Fibroblast of skin of back (primary cell): ENCODE measurements around the gene GLB1L2.

ENCODE experiments used
- DNase-seq: peaks from one replicate; pipeline ENCODE4 v3.0.0-alpha.2; 2013

GLB1L2 gene

DNA sequence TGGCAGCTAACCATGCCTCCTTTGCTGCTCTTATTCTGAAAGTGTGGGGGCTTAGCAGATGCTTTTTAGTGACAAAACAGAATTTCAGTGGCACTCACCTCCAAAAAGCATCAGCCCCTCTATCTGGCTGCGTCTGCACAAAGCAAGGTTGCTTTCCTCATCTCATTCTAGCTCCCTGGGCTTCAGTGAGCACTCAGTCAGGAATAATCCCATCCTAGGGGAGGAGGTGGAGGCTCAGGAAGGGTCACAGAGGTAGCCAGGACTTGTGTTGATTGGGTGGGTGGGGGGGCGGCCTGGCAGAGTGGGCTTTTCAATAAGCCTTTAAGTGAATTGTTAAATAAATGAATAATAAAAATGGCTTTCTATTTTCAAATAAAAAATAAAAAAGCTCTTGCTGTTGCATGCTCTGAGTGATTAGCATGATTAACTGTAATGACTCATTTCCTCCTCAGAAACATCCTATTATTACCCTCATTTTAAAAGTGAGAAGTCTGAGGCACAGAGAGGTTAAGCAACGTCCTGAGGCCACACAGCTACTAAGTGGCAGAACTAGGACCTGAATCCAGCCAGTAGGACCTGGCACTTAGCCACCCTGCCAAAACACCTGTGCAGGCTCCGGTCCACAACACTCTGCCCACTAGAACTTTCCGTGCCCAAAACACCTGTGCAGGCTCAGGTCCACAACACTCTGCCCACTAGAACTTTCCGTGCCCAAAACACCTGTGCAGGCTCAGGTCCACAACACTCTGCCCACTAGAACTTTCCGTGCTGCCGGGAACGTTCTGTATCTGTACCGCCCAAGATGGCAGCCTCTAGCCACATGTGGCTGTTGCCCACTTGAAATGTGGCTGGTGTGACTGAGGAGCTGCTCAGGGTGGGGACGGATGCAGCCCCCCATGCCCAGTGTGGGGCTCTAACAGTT is 74.7 kb downstream of the GLB1L2 start:
- DNase-seq, result no peak

DNA sequence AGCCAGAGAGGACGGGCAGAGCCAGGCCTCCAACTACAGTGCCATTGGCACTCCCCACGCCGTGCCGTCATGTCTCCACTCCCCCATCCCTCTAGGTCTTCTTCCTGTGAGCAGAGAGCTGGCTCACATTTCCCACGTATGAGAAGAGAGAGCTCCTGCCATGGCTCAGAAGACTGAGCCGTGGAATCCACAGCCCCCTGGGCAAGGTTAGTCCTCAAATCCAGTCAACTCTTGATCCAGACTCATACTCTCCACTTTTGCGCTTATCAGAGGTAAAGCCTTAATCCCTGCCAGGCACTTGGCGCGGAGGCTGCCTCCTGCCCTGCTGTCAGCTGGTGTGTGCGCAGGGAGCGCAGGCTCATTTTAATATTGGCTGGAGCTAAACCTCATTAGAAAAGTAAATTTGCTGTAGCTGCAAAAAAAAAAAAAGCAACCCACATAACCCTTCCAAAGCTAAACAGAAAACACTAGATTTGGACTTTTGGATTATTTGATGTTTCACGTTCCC is 75.6 kb downstream of the GLB1L2 start:
- no peak for DNase-seq

DNA sequence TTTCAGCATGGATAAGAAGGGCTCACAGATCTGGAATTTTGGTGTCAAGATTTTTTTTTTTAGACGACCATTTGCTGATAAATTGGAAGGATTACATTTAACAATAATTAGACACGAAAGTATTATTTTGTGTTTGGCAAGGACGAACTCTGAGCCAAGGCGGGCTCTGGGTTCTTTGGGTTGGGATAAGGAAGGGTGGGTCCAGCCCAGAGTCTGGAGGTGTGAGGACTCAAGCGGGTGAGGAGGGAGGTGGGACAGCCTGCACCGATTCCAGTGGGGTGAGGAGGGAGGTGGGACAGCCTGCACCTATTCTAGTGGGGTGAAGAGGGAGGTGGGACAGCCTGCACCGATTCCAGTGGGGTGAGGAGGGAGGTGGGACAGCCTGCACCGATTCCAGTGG is 76.1 kb downstream of the GLB1L2 start:
- DNase-seq, result no peak

DNA sequence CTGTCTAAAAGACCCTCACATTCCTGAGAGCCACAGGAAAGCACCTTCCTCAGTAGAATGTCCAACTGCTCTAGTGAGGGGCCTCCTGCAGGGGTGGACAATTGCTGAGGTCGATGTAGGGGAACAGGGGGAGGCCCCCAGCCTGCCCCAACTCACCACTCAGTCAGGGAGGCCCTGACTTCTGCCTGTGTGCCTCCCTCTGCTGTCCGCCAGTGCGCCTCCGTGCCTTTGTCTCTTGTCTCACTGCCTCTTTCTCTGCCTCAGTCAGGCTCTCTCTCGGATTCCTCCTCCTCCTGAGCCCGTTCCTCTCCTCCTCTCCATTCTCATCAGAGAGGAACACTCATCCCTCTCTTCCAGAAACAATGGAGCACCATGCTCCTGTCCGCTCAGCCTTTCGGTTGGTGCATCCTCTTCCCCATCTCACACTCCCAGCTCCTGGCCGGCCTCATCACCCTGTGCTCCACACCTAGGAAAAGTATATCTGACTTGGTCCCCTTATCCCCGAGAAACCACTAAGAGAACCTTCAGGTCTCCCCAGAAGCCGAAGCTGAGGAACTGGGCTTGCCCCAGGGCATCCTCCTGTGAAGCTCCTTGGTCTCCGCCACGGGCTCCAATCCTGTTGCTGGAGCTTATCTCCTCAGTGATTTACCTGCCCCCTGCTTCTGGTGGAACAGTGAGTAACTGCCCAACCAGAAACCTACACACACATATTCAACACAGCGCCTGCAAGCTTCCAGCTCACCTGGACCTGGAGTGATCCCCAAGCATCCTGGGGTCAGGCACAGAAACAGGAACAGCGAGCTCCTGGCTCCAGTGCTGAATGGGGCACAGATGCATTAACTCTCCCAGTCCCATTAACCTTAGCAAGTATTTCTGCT is 78.0 kb downstream of the GLB1L2 start:
- no peak for DNase-seq

DNA sequence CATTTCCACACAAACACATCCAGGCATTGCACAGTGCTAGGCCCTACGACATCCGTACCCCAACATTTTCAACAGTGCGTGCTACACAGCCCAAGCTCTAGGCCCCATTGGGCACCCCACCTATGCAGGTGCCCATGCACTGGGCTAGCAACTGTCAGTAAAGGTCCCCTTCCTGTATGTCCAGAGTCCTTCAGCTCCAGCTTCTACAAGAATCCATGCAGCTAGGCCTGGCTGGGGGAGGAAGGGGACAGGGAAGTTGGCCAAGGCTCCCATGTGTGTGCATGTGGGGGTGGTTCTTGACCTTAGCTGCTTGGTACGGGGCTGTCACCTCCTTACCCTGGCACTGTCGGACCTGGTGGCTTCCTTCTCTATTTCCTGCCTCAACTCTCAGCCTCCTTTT is 79.0 kb downstream of the GLB1L2 start:
- no peak for DNase-seq

DNA sequence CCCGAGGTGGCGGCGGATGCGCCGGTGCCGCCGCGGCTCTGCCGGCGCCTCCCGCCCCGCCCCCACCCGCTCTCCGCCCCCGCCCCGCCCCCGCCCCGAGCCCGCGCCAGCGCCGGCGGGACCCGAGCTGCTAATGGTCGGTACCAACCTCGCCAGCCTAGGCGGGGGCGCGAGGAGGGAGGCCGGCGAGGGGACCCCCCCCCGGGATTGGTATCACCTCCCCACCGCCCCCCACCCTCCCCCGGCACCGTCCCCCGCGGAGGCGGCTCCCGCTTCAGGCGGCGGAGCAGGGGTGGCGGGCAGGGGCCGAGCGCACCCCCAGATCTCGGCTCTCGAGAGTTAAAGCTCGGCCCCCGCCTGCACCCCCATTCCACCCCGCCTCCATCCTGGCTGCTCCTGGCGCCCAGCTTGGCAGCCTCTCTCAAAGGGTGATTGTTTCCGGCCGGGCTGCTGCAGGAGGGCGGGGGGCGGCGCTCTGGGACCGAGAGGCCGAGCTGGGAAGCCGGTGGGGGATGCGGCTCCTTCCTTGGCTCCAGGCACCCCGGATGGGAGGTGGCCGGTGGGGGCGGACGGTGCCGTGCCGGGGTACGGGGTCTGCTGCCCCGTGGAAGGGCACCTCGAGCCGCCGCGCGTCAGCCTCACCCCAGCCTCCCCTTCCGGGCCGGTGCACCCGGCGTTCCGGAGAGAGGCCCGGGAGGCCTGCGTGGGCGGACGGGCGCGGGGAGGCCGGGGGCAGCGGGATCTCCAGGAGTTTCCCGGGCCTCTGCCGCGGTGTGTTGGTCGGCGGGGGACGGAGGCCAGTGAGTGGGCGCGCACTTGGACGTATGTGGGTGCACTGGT is 80.6 kb downstream of the GLB1L2 start, which contains the start of gene B3GAT1:
TSS of gene B3GAT1 (minus strand) at position 40 of the 840 bp plus-strand sequence. CDS start 24,583 bp downstream, outside the sequence.
- no peak for DNase-seq

DNA sequence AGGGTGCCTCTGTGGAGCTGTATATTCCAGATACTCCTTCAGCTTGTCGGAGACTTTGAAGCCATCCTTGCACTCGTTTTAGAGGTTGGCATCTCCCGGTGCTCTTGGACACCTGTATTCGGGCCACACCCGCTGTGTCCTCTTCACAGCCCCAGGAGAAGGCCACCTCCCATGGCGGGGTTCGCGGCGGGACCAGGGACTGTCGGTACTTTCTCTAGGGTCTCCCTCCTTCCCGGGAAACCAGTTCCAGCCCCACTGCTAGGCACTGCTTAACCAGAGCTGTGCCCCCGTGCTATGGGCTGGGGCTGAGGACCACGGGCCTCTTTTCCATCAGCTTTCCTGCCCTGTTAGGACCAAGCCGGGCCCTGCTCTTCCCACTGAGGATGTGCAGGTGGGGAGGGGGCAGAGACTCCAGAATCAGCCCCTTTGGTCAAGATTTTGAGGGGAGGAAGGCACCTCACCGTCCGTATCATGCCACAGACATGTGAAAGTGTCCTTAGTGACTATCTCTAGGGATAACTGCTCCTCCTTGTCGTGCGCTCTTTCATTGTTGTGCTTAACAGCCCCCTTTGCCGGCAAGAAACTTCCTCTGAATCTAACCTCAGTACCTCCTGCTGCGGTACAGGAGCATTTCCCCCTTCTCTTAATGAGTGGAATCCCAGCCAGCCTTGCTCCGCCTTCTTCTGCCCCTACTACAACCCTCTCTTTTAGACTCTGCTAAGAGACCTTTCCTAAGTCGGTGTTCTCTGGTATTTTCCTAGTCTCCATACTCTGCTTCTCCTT is 81.4 kb downstream of the GLB1L2 start:
- no peak for DNase-seq

DNA sequence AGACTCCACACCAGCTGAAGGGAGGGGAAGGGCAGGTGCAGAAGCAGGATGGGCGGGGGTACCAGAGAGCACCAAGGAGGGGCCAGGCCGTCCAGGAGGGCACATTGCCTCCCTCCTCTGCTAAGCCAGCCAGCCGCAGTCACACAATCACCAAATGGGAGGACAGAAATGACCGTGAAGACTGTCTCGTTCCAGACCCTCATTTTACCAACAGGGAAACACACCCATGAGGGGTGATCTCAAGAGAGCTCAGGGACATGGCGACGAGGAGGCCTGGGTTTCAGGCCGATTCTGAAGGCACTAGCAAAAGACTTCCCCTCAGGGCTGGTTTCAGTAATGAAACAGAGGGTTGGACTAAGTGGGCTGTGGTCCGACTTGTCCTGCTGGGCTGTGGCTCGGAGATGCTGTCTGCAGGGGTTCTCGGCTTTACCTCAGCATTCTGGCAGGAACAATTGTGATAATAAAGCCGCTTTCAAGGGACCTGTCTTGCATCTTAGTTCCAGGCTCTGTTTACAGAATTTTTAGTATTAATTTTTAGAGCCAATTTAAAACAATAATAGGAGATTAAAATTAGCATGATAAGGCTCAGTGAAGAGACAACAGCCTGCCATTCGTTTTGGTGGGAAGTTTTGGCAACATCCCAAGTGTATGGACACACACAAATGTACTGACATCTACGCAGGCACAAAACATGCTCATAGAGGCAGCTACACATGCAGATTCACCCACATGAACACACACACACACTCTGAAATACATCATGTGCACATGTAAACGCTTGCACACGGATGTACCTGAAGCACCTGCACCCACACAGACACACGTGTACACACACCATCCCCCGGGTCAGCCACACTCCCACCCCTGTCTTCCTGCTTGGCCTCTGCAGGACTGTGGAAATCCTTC is 82.3 kb downstream of the GLB1L2 start:
- no peak for DNase-seq

DNA sequence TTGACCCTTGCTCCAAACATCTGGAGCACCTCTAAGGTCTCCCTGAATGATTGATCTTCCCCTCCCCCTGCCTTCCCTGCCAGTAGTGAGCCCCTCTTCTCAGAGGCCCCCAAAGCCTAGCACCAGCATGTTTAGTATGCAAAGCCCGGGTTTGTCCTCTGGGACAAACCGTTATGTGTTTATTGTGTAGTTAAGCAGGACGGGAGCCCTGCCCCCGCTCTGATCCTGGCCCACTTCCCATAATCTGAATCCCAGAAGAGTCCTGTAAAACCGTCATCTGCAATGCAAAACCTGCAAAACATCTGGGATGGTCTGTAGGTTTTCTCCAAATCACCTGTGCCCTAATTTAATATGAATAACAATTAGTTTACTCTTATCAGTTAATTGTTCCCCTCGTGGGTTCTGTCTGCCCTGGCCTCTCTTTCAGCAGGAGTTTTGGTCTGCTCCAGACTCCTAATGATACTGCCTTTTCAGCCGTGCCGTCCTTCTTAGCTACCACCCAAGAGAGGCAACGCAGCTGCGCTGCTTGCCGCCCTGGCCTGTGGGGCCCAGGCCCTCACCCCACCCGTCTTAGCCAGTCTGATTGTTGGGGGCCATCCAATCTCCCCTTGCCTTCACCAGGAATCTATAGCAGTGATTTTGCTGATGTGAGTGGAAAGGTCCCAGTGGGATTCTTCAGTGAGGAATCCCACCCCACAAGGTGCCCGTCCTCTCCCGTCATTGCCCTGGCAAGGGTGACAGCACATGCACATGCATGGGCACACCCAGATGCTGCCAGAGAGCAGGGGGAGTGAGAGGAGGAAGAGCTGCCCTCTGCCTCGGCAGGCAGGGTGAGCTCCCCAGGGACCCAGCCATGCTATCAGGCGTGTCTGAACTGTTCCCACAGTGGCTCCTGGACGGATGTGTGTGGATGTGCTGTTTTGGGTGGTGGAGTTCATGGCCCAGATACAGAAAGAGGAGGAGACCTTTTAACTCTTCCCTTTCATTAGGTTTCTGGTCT is 83.3 kb downstream of the GLB1L2 start:
- DNase-seq, result no peak

DNA sequence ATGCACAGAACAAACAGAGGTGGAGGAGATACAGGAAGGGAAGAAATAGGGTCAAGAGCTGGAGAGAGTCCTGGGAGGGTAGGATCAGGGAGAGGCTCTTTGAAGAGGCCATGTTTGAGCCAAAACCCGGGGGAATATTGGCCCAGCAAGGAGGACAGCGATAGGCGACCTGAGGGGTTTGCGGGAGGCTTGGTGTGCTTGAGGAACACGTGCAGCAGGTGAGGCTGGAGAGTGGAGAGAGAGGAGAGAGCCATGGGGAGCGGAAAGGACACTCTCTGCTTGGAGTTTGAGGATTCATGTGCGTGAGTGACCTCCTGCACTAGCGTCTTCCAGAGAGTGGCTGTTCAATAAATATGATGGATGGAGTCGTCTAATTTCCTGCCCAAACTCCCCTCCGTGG is 84.9 kb downstream of the GLB1L2 start:
- no peak for DNase-seq

DNA sequence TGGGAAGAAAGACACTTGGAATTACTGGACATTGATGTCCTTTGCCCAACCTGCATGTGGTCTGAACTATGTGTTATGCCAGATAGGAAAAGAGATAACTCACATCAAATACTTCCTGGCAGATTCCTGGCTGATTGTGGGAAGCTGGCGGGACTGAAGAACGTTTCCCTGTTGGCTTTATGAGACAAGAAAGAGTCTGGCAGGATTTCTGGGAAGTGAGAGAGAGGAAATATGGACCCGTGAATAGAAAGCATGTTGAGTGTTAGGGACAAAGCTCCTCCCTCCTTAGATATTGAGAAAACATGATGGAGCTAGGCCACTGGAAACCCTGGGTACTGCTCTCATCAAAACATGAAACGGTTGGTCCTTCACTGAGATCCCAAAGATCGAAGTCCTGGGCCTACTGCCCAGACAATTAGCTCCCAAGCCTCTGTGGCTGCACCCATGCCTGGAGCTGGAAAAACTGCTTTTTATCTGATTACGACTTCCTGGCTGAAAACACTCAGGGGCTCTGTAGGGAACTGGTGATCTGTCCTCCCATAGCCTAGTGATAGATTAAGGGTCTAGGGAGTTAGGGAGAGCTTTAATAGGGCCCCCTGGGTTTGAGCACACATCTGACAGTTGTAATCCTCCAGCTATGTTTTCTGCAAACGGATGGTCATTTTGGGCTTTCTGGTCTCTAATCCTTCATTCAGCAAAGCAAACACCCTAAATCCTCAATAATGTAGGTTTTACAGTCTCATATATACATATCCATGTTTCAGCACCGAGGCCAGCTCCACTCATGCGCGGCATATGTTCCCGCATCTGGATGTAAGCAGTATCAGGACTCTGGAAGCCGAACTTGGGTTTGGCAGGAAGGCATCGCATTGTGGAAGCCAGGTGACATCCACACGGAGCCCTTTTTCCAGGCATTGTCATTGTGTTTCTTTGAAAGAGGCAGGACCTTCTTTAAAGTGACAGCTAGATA is 86.4 kb downstream of the GLB1L2 start:
- DNase-seq, result peak; percentile 39

DNA sequence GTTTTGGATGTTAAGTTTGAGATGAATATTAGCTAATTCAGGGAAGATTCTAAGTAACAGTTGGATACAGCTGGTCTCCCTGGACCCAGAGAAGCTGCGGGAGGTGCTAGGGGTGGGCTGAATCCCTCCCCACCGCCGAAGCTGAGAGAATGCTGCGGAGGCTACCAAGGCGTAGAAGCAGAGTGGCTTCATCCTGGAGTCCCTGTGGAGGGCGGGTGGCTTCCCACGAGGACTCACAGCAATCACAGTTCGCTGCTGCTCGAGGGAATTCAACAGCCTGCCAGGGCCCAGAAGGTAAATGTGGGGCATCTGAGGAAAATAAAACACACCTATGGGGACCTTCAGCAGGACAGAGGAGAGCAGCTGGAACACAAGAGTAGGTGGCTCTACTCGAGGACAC is 91.3 kb downstream of the GLB1L2 start:
- DNase-seq, result no peak

DNA sequence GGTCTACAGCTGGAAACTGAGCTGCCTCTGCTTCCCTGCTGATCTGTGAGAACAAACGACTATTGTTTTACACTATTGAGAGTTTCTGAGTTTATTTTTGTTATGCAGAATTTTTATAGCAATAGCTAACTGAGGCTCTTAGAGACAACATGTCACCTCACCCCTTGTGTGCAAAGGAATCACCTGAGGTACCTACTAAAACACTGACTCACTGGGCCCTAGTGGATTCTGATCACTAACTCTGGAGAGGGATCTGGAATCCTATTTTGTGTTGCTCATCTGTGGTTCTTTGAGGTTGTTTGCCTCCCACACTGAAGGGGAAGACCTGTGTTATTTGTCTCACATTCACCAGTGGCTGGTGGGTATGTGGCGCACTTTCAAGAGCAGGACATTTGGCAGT is 93.6 kb downstream of the GLB1L2 start:
- no peak for DNase-seq
